OCI-LY3 (cell line): ENCODE results near the gene PYM1.

Source experiments
- CTCF ChIP-seq: fragments of 200-600, 300-600 bp; sonication (generic); IDR thresholded peaks from 2 replicates; pipeline ENCODE4 v1.5.1; 2014; ENCODE audit warnings: antibody characterized with exemption, low read length, low read depth
- EZH2phosphoT487 ChIP-seq: fragments of 200-600 bp; shearing (Covaris generic); IDR thresholded peaks from 2 replicates; pipeline ENCODE4 v1.6.1; 2018; ENCODE audit warnings: antibody characterized with exemption, mixed run types, low read depth

GRCh38 chr12:55942577-55943136 lies 15.0 kb upstream of the PYM1 start:
- TF ChIP-seq CTCF (no peak), EZH2phosphoT487 (no peak)
